Sciatic nerve (tissue), 2 donors: ENCODE measurements around the gene RBKS. TPM values are rescaled to one million over a fixed set of nuclear protein-coding genes. Genes with fewer than 3 reads are reported as not detected.
"Not testable (repeated sequence)": the region's sequence is repeated elsewhere in the genome, so short reads cannot be mapped to it uniquely, and the experiment has no call there.

ENCODE experiments used
- ATAC-seq: fragments of 200-7000 bp; cut with Tn5 transposase; one replicate; pipeline ENCODE4 v1.9.1; 2020; ENCODE audit warnings: mild to moderate bottlenecking, moderate library complexity
- DNase-seq: peaks from one replicate; pipeline ENCODE4 v3.0.0-alpha.2; 2020; ENCODE audit warnings: low spot score
- intact Hi-C: fragments of 100-400 bp; cut with DNase I; formaldehyde crosslinking; loops from one replicate; pipeline ENCODE4 v1.14.2; 2022
- total RNA-seq: library from RNA; stranded (reverse); fragmentation: NEBNext Ultra II Directional; extraction: Animal tissue kit (Norgen Biotek cat#: 25700); gene quantifications from one replicate; pipeline ENCODE4 v1.2.1, GENCODE V29; 2021
- donor health status: DM: no; HTN: no; CAD: no.
- donor health status: DM: no; HTN: no; CAD: no.

Gene RBKS
- total RNA-seq, 1 donor from 2014 or later, result 4.8 TPM

DNA sequence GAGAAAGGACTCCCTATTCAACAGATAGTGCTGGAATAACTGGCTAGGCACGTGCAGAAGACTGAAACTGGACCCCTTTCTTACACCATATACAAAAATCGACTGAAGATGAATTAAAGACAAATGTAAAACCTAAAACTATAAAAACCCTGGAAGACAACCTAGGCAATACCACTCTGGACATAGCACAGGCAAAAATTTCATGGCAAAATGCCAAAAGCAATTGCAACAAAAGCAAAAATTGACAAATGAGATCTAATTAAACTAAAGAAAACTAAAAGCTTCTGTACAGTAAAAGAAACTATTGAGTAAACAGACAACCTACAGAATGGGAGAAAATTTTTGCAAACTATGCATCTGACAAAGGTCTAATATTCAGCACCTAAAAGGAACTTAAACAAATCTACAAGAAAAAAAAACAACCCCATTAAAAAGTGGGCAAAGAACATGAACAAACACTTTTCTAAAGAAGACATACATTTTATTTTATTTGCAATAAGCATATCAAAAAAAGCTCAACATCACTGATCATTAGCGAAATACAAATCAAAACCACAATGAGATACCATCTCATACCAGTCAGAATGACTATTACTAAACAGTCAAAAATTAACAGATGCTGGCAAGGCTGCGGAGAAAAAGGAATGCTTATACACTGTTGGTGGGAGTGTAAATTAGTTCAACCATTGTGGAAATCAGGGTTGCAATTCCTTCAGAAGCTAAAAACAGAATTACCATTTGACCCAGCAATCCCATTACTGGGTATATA lies 8.2 kb downstream of the RBKS start:
- intact Hi-C loops, result not testable (repeated sequence)

GRCh38 chr2:27878825-27879224 lies 11.4 kb downstream of the RBKS start:
- intact Hi-C loops, result no loop called here
- ATAC-seq, result no peak
- DNase-seq, result no peak

More for the DNA sequence above, 8.2 kb downstream of the RBKS start:
- ATAC-seq, DNase-seq: not testable (repeated sequence)

DNA sequence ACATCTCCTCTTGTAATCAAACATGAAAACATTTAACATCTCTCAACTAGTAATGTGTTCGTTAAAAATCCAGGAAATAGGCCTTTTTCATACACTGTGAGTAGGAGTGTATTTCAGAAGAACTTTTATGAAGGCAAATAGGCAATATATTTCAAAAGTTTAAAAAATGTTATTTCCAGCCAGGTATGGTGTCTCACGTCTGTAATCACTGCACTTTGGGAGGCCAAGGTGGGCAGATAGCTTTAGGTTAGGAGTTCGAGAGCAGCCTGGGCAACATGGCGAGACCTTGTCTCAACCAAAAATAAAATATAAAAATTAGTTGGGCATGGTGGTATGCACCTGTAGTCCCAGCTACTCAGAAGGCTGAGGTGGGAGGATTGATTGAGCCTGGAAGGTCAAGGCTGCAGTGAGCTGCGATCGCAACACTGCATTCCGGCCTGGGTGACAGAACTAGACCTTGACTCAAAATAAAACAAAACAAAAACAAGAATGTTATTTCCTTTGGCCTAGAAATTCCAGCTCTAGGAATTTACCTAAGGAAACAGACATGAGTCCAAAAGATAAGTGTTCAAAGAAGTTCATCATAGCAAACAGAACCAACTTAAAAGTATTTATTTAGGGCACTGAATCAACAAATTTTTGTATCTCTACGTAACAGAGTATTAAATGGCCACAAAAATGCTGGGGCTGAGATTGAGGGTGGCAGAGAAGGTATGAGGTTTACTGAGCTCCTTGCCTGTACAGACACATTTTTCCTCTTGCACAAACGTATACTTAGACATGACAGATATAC lies 14.9 kb downstream of the RBKS start:
- no peak for DNase-seq
- no peak for ATAC-seq
- intact Hi-C loops, result no loop called here

DNA sequence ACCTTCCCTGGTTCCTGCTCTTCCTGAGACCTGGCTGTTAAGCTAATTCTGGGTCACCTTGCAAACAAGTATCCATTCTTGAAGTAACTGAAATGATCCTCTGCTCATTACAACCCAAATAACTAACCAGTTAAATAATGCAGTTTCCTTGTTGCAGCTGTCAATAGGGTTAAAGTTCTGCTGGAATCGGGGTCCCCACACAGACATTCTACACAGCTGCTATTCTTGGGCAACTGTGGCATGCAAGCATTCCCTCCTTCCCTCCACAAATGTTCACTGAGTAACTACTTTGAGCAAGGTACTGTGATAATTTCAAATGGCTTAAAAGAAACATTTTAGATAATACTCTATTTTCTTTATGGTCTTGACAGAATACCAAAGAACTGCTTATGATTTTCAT lies 17.1 kb downstream of the RBKS start:
- DNase-seq (no peak), ATAC-seq (no peak)
- intact Hi-C loops, result no loop called here

GRCh38 chr2:27871802-27872201 lies 18.4 kb downstream of the RBKS start:
- DNase-seq (no peak), ATAC-seq (no peak)
- intact Hi-C loops, result no loop called here

- DNase-seq (no peak), ATAC-seq (no peak)
- intact Hi-C loops, result no loop called here
These were observed 19.5 kb downstream of the RBKS start for GRCh38 chr2:27870724-27871123.

- DNase-seq (no peak), ATAC-seq (no peak)
- intact Hi-C loops, result no loop called here
These were observed 20.4 kb downstream of the RBKS start for GRCh38 chr2:27869763-27870162.

DNA sequence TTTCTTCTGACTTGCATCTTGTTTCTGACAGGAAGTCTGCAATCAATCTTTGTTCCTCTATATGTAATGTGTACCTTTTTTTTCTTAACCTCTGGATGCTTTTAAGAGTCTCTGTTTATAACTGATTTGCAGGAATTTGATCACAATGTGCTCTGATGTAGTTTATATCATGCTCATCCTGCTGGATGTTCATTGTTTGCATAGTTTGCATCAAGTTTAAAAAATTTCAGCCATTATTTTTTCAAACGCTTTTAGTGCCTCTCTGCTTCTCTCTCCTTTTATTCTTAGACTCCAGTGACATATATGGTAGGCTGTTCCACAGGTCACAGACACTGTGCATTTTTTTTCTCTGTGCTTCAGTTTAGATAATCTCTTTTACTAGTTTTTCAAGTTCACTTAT lies 23.9 kb downstream of the RBKS start:
- DNase-seq (no peak), ATAC-seq (no peak)
- intact Hi-C loops, result no loop called here

DNA sequence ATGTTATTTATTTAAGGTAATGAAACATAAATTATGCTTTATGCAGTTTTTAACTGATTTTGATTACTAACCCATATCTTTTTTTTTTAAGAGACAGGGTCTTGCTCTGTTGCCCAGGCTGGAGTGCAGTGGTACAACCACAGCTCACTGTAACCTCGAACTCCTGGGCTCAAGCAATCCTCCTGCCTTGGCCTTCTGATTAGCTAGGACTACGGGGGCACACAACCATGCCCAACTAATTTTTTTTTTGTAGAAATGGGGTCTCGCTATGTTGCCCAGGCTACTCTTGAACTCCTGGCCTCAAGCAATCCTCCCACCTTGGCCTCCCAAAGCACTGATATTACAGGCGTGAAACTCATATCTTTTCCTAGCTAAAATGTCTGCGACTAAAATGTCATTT lies 26.2 kb downstream of the RBKS start:
- intact Hi-C loops, DNase-seq: not testable (repeated sequence)

DNA sequence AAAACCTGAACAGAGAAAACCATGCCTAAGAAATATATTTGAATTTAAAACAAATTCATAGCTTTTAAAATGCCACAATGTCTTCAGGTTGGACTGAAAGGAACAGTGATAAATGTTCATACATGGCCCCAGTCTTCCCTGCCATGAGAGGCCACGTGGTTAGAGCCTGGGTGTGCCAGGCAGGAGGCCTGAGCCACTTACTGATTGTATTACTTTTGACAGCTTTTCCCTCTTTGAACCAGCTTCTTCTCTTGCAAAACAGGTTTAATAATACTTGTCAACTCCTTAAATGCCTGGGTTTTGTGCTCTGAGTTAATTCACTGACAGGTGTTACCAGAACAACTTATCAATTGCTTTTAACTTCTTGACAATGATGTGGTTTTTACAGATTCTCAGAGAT lies 27.0 kb downstream of the RBKS start:
- ATAC-seq, result no peak
- intact Hi-C loops, result no loop called here

More for the DNA sequence above, 26.2 kb downstream of the RBKS start:
- not testable (repeated sequence) for ATAC-seq

DNA sequence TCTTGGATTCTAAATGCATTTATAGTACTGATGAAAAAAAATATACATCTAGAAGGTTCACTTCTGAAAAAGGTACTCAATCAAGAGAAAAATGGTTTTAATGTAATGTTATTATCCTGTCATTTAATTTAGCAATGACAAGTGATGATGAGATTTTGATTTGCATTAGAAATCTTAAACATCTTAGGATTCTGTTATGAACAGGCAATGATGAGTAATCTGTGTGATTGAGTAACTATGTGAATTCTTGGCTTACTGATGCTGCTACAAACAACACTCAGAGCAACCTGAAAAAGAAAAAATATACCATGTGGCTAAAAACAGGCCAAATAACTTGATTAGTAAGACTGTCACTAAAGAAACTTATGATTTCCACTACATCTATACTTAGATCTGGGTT lies 30.1 kb downstream of the RBKS start:
- no peak for ATAC-seq
- no peak for DNase-seq
- intact Hi-C loops, result no loop called here

More for the DNA sequence above, 27.0 kb downstream of the RBKS start:
- DNase-seq, result no peak

- DNase-seq (no peak), ATAC-seq (no peak)
- intact Hi-C loops, result no loop called here
These were observed 32.6 kb downstream of the RBKS start for GRCh38 chr2:27857417-27858172.

GRCh38 chr2:27856956-27857355 lies 33.2 kb downstream of the RBKS start:
- DNase-seq (no peak), ATAC-seq (no peak)
- intact Hi-C loops, result no loop called here

DNA sequence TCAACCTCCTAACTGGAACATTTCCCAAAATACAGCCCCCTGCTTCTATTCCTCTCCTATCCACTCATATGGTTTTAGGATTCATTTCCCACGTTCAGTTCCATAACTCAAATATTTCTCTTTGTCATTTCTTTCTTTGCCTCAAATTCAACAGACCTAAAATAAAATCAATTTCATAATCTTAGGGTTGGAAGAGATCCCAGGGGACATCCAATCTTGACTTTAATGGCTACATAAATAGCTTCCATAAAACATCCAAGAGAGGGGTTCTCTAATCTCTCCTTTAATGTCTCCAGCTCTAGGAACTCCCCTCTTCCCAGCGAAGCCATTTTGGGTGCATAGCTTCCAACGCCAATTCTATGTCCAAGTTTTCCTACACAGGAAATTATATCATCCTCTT lies 33.8 kb downstream of the RBKS start:
- ATAC-seq (no peak), DNase-seq (no peak)
- intact Hi-C loops, result no loop called here

DNA sequence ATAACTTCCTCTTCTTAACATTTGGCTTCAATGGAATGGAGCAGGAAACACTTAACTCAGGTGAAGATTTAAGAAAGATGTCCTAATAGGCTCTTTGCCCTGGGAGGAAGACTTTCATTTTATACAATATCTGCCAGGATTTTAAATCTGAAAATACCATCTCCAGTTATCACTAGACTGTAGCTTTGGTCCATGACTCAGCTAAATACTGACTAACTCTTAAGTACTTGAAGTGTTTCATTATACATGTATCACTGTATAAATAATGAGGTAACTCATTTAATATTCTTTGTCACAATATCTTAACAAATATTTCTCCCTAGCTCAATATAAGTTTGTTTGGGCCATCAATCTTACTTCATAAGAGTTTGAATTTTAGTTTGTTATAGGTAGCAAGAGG lies 34.7 kb downstream of the RBKS start:
- intact Hi-C loops, result no loop called here
- DNase-seq, result no peak
- ATAC-seq, result no peak

DNA sequence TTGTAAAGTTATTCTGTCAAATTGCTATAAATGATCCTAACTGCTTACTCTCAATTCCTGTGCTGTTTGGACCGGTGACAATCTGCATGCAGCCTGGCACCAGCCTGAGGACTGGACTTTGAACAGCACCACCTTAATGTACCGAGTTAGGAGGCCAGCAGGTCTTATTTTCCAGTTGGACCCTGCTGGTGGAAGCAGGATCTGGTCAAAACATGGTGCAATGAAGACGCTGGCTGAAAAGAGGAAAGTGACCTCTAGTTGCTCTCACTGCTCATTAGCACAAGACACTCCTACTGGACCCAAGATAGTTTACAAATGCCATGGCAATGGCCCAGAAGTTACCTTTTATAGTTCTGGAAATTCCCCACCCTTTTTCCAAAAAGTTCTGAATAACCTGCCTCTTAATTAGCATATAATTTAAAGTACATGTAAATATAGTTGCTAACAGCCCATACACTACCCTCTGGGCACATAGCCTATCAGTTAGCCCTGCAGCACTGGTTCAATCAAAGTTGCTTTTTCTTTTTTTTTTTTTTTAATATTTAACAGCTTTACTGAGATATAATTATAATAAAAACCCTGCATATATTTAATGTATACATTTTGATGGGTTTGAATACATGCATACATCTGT lies 35.8 kb downstream of the RBKS start:
- intact Hi-C loops, result no loop called here

DNA sequence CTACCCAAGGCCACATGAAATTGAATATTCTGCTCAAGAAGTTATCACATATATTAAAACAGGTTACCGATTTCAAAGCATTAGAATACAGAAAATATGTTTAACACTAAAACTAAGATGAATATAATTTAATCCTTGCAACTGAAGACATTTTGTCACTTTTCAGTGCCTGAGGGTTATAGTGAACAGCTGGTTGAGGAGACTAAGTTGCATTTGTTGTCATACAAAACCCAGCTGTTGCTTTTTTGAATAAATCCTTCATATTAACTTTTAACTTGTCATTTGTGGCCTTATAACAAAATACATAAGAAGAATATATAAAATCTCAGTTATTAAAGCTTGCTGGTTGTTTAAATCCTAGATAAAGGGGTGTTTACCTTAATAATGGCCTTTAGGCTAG lies 37.5 kb downstream of the RBKS start:
- ATAC-seq (no peak), DNase-seq (no peak)
- intact Hi-C loops, result no loop called here

More for the DNA sequence above, 35.8 kb downstream of the RBKS start:
- DNase-seq, result no peak
- ATAC-seq, result no peak

- DNase-seq (no peak), ATAC-seq (no peak)
- intact Hi-C loops, result no loop called here
These were observed 40.5 kb downstream of the RBKS start for GRCh38 chr2:27849558-27850205.

- DNase-seq (no peak), ATAC-seq (no peak)
- intact Hi-C loops, result no loop called here
These were observed 42.9 kb downstream of the RBKS start for GRCh38 chr2:27847333-27847732.
